HG02870 (cell line): ENCODE data around the gene MCRIP1.
"Not testable (repeated sequence)": the region's sequence is repeated elsewhere in the genome, so short reads cannot be mapped to it uniquely, and the experiment has no call there.

Experiments used
- ATAC-seq: cut with Tn5 transposase; IDR thresholded peaks from one replicate; pipeline ENCODE4 v1.9.1; 2021; ENCODE audit warnings: mild to moderate bottlenecking, moderate library complexity; ENCODE audit not compliant: unreplicated experiment

MCRIP1 gene

GRCh38 chr17:81842725-81843504, 9.8 kb upstream of the MCRIP1 start:
- no peak for ATAC-seq

GRCh38 chr17:81842378-81842724, 9.3 kb upstream of the MCRIP1 start:
- no peak for ATAC-seq

GRCh38 chr17:81841866-81842265, 8.8 kb upstream of the MCRIP1 start:
- no peak for ATAC-seq

GRCh38 chr17:81840826-81841778, 8.0 kb upstream of the MCRIP1 start:
- no peak for ATAC-seq

DNA sequence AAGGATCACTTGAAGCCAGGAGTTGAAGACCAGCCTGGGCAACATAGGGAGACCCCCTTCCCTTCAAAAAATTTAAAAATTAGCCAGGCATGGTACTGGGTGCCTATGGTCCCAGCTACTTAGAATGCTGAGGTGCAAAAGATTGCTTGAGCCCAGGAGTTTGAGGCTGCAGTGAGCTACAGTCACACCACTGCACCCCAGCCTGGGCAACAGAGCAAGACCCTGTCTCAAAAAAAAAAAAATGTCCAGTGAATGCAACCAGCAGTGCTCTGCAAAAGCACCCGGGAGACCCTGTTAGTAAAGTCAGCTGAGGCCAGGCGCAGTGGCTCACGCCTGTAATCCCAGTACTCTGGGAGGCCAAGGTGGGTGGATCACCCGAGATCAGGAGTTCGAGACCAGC, 7.0 kb upstream of the MCRIP1 start:
- not testable (repeated sequence) for ATAC-seq

GRCh38 chr17:81839301-81839700, 6.2 kb upstream of the MCRIP1 start:
- no peak for ATAC-seq

DNA sequence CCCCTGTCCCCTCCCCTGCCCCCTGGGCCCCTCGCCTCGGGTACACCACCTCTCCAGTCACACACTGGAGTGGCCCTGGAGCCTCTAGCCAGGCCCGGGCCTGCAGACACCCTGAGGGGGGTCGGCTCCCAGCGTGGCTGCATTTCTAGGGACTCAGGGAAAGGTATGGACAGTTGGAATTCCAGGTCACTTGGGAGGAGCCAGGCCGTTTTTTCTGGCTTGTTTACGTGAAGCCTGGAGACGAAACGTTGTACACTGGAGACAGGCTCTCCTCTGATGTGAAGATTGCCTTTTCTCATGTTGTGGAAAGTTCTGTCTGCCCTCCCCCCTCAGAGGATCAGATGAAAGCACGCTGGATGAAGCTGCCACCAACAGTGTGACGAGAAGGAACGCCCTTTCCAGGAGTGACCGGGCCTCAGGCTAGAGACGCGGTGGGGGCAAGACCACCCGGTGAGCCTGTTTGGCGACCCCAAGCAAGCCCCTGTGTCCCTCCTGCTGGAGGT, 5.7 kb upstream of the MCRIP1 start:
- ATAC-seq, result no peak

- ATAC-seq, result no peak
These were observed 4.5 kb upstream of the MCRIP1 start for GRCh38 chr17:81837641-81838040.

DNA sequence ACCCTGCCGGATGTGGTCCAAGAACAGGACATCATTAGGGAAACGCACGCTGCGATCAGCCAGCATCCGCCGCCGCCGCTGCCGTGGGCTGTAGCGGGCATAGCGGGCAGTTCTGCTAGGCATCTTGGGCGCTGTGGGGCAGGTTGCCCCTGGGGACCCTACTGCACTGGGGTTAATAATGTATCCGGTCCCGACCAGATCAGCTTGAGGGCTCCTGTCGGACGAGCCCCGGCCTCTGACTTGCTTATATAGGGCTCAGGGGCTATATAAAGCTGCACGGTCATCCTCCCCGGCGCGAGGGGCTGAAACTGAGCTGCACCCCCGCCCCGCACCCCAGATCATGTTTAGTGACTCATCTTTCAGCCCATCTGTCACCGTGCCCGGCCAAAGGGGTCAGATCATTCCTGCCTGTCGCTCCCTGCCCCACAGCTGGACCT, 1.8 kb upstream of the MCRIP1 start, which contains the start of gene PPP1R27:
TSS of gene PPP1R27 (minus strand) at position 220 of the 437 bp plus-strand sequence. CDS start at position 123, 97 bp downstream.
- no peak for ATAC-seq

- no peak for ATAC-seq
These were observed 1.1 kb upstream of the MCRIP1 start for GRCh38 chr17:81833921-81834830.

DNA sequence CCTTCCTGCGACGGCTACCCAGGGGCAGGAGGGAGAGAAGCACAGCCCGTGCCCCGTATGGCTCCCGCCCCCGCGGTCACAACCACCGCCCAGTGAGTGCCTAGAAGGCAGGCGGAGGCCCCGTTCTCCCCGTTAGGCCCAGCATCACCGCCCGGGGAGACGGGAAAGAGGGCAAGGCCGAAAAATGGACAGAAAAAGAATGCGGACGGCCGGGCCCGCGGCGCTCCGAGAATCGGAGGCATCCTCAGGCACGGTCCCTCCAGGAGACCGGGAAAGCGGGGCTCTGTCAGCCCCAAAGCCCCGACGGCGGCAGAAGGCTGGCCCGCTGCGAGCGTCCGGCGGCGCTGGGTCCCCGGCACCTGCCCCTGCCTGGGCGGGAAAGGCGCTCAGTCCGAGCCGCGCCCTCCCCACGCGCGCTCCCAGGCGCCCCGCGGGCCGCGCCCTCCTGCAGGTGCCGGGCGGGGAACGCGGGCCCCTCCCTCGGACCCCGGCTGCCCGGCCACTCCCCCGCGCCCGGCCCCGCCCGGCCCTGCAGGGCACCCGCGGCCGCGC, 407 bp downstream of the MCRIP1 start:
- ATAC-seq, result no peak

GRCh38 chr17:81831957-81832607, 1.0 kb downstream of the MCRIP1 start:
- ATAC-seq, result peak; percentile 3

DNA sequence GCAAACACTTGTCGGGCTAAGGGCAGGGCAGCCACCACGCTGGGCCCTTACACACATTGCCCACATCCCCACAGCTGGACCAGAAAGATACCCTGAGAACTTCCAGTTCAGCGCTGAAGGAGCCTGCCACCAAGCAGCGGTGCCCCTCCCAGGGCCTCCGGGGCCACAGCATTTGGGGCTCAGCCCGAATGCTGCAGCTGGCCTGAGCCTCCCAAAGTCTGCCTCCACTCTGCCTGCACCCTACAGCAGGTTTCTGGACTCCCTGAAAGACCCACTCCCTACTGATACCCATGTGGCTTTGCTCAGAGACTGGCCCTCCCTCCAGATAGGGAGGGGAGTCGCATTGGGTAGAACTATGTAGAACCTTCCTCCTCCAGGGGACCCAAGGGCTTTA, 1.5 kb downstream of the MCRIP1 start:
- no peak for ATAC-seq

DNA sequence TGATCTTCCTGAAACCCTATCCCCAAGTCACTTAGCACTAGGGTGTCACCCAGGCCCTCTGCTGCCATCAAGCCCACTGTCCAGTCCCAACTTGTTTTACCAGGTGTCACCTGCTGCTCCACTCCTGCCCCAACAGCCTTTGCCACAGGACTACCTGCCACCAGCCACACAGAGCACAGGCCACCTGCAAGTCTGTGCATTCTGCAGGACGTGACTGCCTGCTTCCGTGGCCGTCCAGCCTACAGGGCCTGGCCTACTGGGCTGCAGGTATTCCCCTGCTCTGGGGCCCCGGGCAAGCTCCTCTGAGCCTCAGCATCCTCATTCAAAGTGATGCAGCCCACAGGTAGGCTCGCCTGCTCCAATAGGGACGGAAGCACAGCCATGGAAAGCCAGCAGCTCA, 3.2 kb downstream of the MCRIP1 start:
- no peak for ATAC-seq

DNA sequence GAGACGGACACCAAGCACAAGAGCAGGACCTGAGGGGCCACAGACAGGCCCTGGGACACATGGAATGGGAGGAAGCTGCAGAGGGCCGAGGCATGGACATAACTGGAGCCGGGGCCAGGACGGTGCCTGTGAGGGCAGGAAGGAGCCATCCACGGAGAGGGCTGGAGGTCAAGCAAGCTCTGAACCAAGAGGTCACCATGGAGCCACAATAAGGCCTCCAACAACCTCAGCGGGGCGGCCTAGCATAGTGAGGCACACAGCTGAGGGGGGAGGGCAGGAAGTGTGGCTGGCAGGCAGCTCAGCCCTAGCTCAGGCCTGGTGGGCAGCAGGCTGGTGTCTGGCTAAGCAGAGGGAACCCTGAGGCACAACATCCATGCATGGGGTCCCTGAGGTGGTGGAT, 4.4 kb downstream of the MCRIP1 start:
- ATAC-seq, result no peak

- ATAC-seq, result no peak
These were observed 7.1 kb downstream of the MCRIP1 start for GRCh38 chr17:81825841-81826466.

GRCh38 chr17:81824595-81824994, 8.5 kb downstream of the MCRIP1 start:
- ATAC-seq, result no peak

DNA sequence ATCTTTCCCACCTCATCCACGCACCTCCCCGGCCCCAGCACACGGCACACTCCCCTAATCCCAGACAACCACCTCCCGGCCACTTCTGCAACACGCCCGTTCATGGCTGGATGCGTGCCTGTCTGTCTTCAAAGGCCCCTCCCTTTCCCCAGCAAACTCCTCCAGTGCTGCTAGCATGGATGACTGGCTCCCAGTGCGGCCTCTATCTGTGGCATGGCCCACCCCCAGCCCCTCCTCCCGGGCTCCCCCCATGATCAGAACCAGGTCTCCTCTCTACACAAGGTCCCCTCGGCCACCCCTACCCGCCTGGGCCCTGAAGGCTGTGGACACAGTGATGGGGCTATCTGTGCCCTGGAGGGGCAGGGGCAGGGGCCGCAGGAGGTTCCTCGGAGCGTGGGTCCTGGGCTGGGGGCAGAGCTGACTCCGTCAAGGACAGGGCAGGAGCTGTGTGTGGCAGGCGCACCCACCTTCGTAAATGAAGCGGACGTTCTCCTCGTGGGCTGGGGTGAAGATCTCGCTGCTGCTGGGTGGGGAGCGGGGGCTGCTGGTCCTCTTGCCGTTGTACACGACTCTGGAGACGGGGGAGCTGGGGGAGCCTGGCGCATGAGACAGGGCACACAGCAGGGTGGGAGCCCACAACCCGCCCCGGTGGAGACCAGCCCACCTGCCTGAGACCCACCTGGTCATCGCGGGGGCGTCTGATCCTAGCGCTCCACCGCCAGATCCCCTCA, 9.1 kb downstream of the MCRIP1 start:
- no peak for ATAC-seq
